ENCODE data around the gene UMAD1.

GRCh38 chr7:7694542-7694941, 54.0 kb downstream of the UMAD1 start:
- no peak for TF ChIP-seq EZH2 (IDR thresholded peaks at IDR 0.05; ENCODE audit: insufficient read depth, low read length)
- TF ChIP-seq CTCF (IDR thresholded peaks at IDR 0.05; ENCODE audit: insufficient read depth, low read depth, low read length), result no peak
